ENCODE data around the gene FN3K.
"Not testable (repeated sequence)": the region's sequence is repeated elsewhere in the genome, so short reads cannot be mapped to it uniquely, and the experiment has no call there.

Gene FN3K

GRCh38 chr17:82772026-82772425 is 36.6 kb downstream of the FN3K start:
- in situ Hi-C loops (cut with HindIII; ENCODE audit: low sequenced_read_pairs): no loop called here

DNA sequence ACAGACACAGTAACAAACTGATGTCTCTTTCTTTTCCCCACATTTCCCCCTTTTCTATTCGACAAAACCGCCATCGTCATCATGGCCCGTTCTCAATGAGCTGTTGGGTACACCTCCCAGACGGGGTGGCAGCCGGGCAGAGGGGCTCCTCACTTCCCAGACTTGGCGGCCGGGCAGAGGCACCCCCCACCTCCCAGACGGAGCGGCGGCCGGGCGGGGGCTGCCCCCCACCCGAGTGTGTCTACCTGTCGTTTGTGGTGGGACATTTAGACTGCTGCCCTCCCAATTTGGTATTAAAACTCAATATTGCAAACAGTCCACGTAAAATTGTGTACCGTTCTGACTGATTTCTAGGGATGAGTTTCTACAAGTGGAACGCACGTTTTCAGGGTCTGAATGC is 39.0 kb downstream of the FN3K start:
- in situ Hi-C loops (cut with HindIII; ENCODE audit: low sequenced_read_pairs): not testable (repeated sequence)

GRCh38 chr17:82775001-82775823 is 39.8 kb downstream of the FN3K start:
- in situ Hi-C loops (cut with HindIII; ENCODE audit: low sequenced_read_pairs): no loop called here

- in situ Hi-C loops (cut with HindIII; ENCODE audit: low sequenced_read_pairs): no loop called here
Measured at GRCh38 chr17:82776454-82776853, 41.0 kb downstream of the FN3K start.

GRCh38 chr17:82777778-82778375 is 42.5 kb downstream of the FN3K start:
- in situ Hi-C loops (cut with HindIII; ENCODE audit: low sequenced_read_pairs): not testable (repeated sequence)

GRCh38 chr17:82779541-82779940 is 44.1 kb downstream of the FN3K start:
- in situ Hi-C loops (cut with HindIII; ENCODE audit: low sequenced_read_pairs): no loop called here

GRCh38 chr17:82780195-82780594 is 44.8 kb downstream of the FN3K start:
- in situ Hi-C loops (cut with HindIII; ENCODE audit: low sequenced_read_pairs): no loop called here

- in situ Hi-C loops (cut with HindIII; ENCODE audit: low sequenced_read_pairs): no loop called here
Measured at GRCh38 chr17:82780971-82781893, 45.8 kb downstream of the FN3K start.

DNA sequence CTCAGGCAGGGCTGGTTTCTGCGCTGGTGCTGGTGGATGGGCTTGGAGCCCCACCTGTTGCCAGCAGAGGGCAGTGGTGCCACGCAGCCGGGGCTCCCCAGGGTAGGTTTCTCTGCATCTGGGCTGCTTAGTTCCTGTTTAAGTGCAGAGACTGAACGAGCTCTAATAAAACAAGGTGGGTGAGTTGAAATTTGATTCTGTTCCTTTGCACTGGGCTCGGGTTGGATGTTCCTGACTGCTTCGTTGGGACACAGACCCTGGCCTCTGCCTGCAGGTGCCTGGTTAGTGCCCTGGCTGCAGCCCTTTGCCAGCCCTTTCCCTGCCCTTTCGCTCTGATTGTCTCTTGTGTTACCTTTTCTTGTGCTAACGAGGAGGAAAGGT is 46.5 kb downstream of the FN3K start:
- in situ Hi-C loops (cut with HindIII; ENCODE audit: low sequenced_read_pairs): no loop called here

DNA sequence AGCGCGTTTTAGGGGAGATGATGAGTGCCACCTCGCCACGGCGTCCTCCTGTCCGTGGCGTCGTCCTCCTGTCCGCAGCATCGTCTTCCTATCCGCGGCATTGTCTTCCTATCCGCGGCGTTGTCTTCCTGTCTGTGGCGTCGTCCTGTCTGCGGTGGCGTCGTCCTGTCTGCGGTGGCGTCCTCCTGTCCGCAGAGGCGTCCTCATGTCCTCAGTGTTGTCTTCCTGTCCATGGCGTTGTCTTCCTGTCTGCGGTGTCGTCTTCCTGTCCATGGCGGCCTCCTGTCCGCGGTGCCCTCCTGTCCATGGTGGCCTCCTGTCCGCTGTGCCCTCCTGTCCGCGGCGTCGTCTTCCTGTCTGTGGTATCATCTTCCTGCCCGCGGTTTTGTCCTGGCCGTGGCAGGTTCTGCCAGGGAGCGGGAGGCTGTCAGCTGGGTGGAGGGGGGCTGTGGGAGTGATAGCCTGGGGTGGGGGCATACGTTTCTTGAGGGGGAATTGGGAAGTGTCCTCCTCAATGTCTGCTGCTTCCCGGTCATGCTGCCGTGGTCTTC is 47.3 kb downstream of the FN3K start:
- in situ Hi-C loops (cut with HindIII; ENCODE audit: low sequenced_read_pairs): no loop called here

- in situ Hi-C loops (cut with HindIII; ENCODE audit: low sequenced_read_pairs): no loop called here
Measured at GRCh38 chr17:82783498-82783897, 48.1 kb downstream of the FN3K start.

DNA sequence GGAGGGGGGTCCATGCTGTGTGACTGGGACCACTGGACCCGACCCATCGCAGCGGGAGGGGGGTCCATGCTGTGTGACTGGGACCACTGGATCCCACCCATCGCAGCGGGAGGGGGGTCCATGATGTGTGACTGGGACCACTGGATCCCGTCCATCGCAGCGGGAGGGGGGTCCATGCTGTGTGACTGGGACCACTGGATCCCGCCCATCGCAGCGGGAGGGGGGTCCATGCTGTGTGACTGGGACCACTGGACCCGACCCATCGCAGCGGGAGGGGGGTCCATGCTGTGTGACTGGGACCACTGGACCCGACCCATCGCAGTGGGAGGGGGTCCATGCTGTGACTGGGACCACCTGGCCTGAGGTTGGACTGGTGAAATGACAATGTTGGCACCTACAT is 50.2 kb downstream of the FN3K start:
- in situ Hi-C loops (cut with HindIII; ENCODE audit: low sequenced_read_pairs): not testable (repeated sequence)

- in situ Hi-C loops (cut with HindIII; ENCODE audit: low sequenced_read_pairs): no loop called here
Measured at GRCh38 chr17:82786427-82786826, 51.0 kb downstream of the FN3K start.

- in situ Hi-C loops (cut with HindIII; ENCODE audit: low sequenced_read_pairs): no loop called here
Measured at GRCh38 chr17:82787081-82787848, 51.9 kb downstream of the FN3K start.

- in situ Hi-C loops (cut with HindIII; ENCODE audit: low sequenced_read_pairs): no loop called here
Measured at GRCh38 chr17:82788206-82789001, 53.0 kb downstream of the FN3K start.

GRCh38 chr17:82789051-82789592 is 53.7 kb downstream of the FN3K start:
- in situ Hi-C loops (cut with HindIII; ENCODE audit: low sequenced_read_pairs): no loop called here

DNA sequence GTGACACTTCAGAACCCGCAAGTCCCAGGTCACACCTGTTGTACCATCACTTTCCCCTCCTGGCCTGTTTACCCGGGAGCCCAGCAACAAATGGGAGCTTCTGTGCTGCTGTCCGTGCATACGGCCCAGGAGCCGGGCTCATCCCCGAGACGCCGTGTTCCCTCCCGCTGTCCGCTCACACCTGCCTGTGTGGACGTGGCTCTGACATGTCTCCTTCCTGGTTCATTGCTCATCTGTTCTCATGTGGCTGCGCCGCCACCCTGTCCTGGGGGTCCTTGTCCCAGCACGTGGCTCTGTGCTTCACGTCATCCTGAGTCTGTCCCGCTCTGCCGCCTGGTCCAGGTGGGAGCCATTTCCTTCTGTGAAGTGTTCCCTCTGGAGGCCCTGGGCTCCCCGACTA is 54.4 kb downstream of the FN3K start:
- in situ Hi-C loops (cut with HindIII; ENCODE audit: low sequenced_read_pairs): no loop called here

- in situ Hi-C loops (cut with HindIII; ENCODE audit: low sequenced_read_pairs): no loop called here
Measured at GRCh38 chr17:82790391-82790790, 55.0 kb downstream of the FN3K start.

DNA sequence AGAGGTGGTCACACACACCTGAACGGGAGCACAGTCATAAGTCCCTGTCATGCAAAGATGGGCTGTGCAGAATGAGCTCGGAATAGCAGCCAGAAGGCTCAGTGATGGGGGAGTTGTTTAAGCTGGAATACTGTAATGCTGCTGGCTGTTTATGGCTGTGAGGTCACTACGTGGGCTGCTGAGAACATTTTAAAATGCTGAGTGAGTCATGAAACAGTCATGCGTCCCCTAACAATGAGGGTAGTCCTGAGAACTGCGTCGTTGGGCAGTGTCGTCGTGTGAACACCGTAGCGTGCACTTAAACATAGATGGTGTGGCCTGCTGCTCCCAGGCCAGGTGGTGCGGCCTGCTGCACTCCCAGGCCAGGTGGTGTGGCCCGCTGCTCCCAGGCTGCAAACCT is 56.1 kb downstream of the FN3K start:
- in situ Hi-C loops (cut with HindIII; ENCODE audit: low sequenced_read_pairs): no loop called here
